Gastrocnemius medialis (tissue), 4 donors: ENCODE measurements around the gene PTF1A.

Experiments used
- CTCF ChIP-seq, 5 experiments: fragments of 450-650 bp in 3 of 5; fragments of 200-600 bp in 2 of 5; sonication (generic) in 2 of 5; IDR thresholded peaks in 4 of 5; conservative IDR thresholded peaks in 1 of 5; 1 replicate in 4 of 5; 2 replicates in 1 of 5; pipeline ENCODE4 v1.5.1; 2016 to 2019; ENCODE audit warnings: antibody characterized with exemption in 5 of 5, mild to moderate bottlenecking in 3 of 5, moderate library complexity in 3 of 5
- POLR2A ChIP-seq, 2 donors: fragments of 450-650 bp; IDR thresholded peaks; one replicate each; pipeline ENCODE4 v1.6.1; 2017; ENCODE audit warnings: antibody characterized with exemption in 2 of 2, mild to moderate bottlenecking in 2 of 2, moderate library complexity in 2 of 2

GRCh38 chr10:23157239-23157681 lies 34.9 kb upstream of the PTF1A start:
- TF ChIP-seq CTCF (IDR thresholded peaks at IDR 0.05 in 4 of 5, conservative IDR thresholded peaks at IDR 0.05 in 1 of 5) (no peak), POLR2A (IDR thresholded peaks at IDR 0.05) (no peak)
